B cell (primary cell): Measurements from ENCODE around the gene ZNF627. TPM values are rescaled to one million over a fixed set of nuclear protein-coding genes. Genes with fewer than 3 reads are reported as not detected.
A peak's percentile ranks its signal among the peaks of the same experiment; 100 is the strongest.

Experiments
- ATAC-seq: fragments of 200-7000 bp; cut with Tn5 transposase; one replicate; pipeline ENCODE4 v1.10.0; 2021; ENCODE audit warnings: low read depth, mild to moderate bottlenecking, moderate number of reproducible peaks, moderate library complexity
- CTCF ChIA-PET: fragments of 350-600 bp; sonication (Branson Sonifier 250); formaldehyde crosslinking; loops from one replicate; lab custom pipeline; 2021; ENCODE audit warnings: antibody characterized with exemption, inconsistent platforms; lab: Charles Lee
- POLR2A ChIA-PET: fragments of 350-600 bp; sonication (Branson Sonifier 250); formaldehyde crosslinking; loops from one replicate; lab custom pipeline; 2021; ENCODE audit warnings: antibody characterized with exemption; lab: Charles Lee
- DNase-seq: peaks from one replicate; pipeline ENCODE4 v3.0.0; 2013
- H2AFZ ChIP-seq: 2 replicates; pipeline ENCODE4 v1.6.1; 2012; ENCODE audit warnings: mild to moderate bottlenecking, low read depth, low read length; ENCODE audit not compliant: insufficient read depth, poor library complexity, severe bottlenecking
- H3K27ac ChIP-seq, 2 donors: 1 replicate in 1 of 2; 2 replicates in 1 of 2; pipeline ENCODE4 v1.5.1; 2012 to 2013; ENCODE audit warnings: low read length in 2 of 2, mild to moderate bottlenecking in 2 of 2, moderate library complexity in 1 of 2
- H3K27me3 ChIP-seq, 4 experiments: fragments of 200-600 bp in 1 of 4; sonication (generic) in 1 of 4; replicated peaks in 1 of 4; 1 replicate in 2 of 4; 2 replicates in 2 of 4; pipeline versions ENCODE4 v1.6.1 to v1.7.0; 2013 to 2016; ENCODE audit warnings: low read length in 3 of 4, mild to moderate bottlenecking in 2 of 4, mixed read lengths in 1 of 4, moderate library complexity in 1 of 4; ENCODE audit not compliant: insufficient read depth in 4 of 4, control insufficient read depth in 3 of 4; ENCODE audit errors: control extremely low read depth in 1 of 4
- H3K36me3 ChIP-seq, 2 experiments: replicated peaks in 1 of 2; 1 replicate in 1 of 2; 2 replicates in 1 of 2; pipeline versions ENCODE4 v1.6.1 to v1.7.1; 2013; ENCODE audit warnings: low read length in 1 of 2; ENCODE audit not compliant: insufficient read depth in 2 of 2, control insufficient read depth in 1 of 2; ENCODE audit errors: control extremely low read depth in 1 of 2, extremely low read depth in 1 of 2
- H3K4me1 ChIP-seq, 2 donors: fragments of 200-600 bp in 1 of 2; sonication (generic) in 1 of 2; 1 replicate in 1 of 2; 2 replicates in 1 of 2; pipeline versions ENCODE4 v1.5.1 to v1.6.1; 2013 to 2017; ENCODE audit warnings: low read length in 2 of 2; ENCODE audit not compliant: control insufficient read depth in 2 of 2, insufficient read depth in 2 of 2
- H3K4me2 ChIP-seq: replicated peaks from 2 replicates; pipeline ENCODE3; 2012; ENCODE audit warnings: mild to moderate bottlenecking, low read depth, low read length; ENCODE audit not compliant: poor library complexity, severe bottlenecking
- H3K4me3 ChIP-seq, 5 experiments: fragments of 200-600 bp in 1 of 5; sonication (generic) in 1 of 5; 1 replicate in 3 of 5; 2 replicates in 2 of 5; pipeline versions ENCODE4 v1.5.1 to v1.7.0; 2011 to 2016; ENCODE audit warnings: low read length in 4 of 5, mild to moderate bottlenecking in 4 of 5, low read depth in 2 of 5, control low read depth in 1 of 5, moderate library complexity in 1 of 5; ENCODE audit not compliant: insufficient read depth in 1 of 5; ENCODE audit errors: control extremely low read depth in 1 of 5, extremely low read depth in 1 of 5
- H3K79me2 ChIP-seq: fragments of 200-600 bp; sonication (generic); one replicate; pipeline ENCODE4 v1.6.0; 2016; ENCODE audit warnings: low read length; ENCODE audit not compliant: control insufficient read depth, insufficient read depth
- H3K9ac ChIP-seq: fragments of 200-600 bp; sonication (generic); 2 replicates; pipeline ENCODE4 v1.6.1; 2017; ENCODE audit warnings: mild to moderate bottlenecking, low read length, moderate library complexity
- H3K9me3 ChIP-seq, 3 donors: one replicate each; pipeline versions ENCODE4 v1.6.1 to v1.7.1; 2013; ENCODE audit warnings: low read length in 2 of 3; ENCODE audit not compliant: control insufficient read depth in 2 of 3, insufficient read depth in 1 of 3; ENCODE audit errors: control extremely low read depth in 1 of 3
- H4K20me1 ChIP-seq: 2 replicates; pipeline ENCODE4 v1.6.0; 2012; ENCODE audit warnings: mild to moderate bottlenecking, low read length; ENCODE audit not compliant: insufficient read depth, control insufficient read depth, poor library complexity, severe bottlenecking
- H3K27ac Mint-ChIP-seq: one replicate; pipeline ENCODE4 v1.8.0; 2021; ENCODE audit warnings: mixed read lengths
- H3K27me3 Mint-ChIP-seq: one replicate; pipeline ENCODE4 v1.8.0; 2021; ENCODE audit warnings: mixed read lengths
- H3K4me1 Mint-ChIP-seq: one replicate; pipeline ENCODE4 v1.8.0; 2021; ENCODE audit warnings: mixed read lengths
- H3K4me3 Mint-ChIP-seq: one replicate; pipeline ENCODE4 v1.8.0; 2021; ENCODE audit warnings: mixed read lengths
- H3K9me3 Mint-ChIP-seq: one replicate; pipeline ENCODE4 v1.8.0; 2022; ENCODE audit warnings: mixed read lengths; ENCODE audit not compliant: insufficient read depth
- CTCF ChIP-seq: fragments of 200-600 bp; IDR thresholded peaks from one replicate; pipeline ENCODE4 v1.8.0; 2022; ENCODE audit warnings: antibody characterized with exemption, mild to moderate bottlenecking
- EZH2 ChIP-seq: IDR thresholded peaks from 2 replicates; pipeline ENCODE4 v1.6.1; 2012; ENCODE audit warnings: borderline replicate concordance, low read depth, mild to moderate bottlenecking, moderate library complexity, low read length; ENCODE audit not compliant: insufficient read depth, poor library complexity, severe bottlenecking
- WGBS: methylation state at CpG from one replicate; pipeline ENCODE4 v1.1.5; 2013; ENCODE audit warnings: missing lambda C conversion rate; ENCODE audit not compliant: insufficient coverage; 5-methylcytosine and 5-hydroxymethylcytosine counted together
- intact Hi-C: fragments of 100-400 bp; cut with micrococcal nuclease; formaldehyde crosslinking; loops from one replicate; pipeline ENCODE4 v1.10.0; 2022
- polyA minus RNA-seq: library from RNA; depleted of rRNA, polyadenylated mRNA; stranded (reverse); fragments of >200 nt; gene quantifications from 2 replicates; pipeline ENCODE4 v1.2.3, GENCODE V29; 2012
- polyA plus RNA-seq: library from polyadenylated mRNA; depleted of rRNA; stranded (reverse); fragments of >200 nt; gene quantifications from 2 replicates; pipeline ENCODE4 v1.2.3, GENCODE V29; 2012
- total RNA-seq, 2 donors: library from RNA; stranded (reverse); fragments of 120-200 nt in 1 of 2; gene quantifications; 1 replicate in 1 of 2; 2 replicates in 1 of 2; pipeline versions ENCODE4 v1.2.3 to v1.2.4, GENCODE V29; 2013 to 2022

The ZNF627 gene
- total RNA-seq, result 24.7 and 26.2 TPM in 2 replicates
- 21.4 TPM for total RNA-seq (2013)
- polyA plus RNA-seq, result 8.8 and 9.6 TPM in 2 replicates
- polyA minus RNA-seq, result 7.6 and 7.9 TPM in 2 replicates

GRCh38 chr19:11597202-11598102, at the start of gene ZNF627:
Gene ZNF627 (plus strand): TSS chr19:11597483. CDS start chr19:11597628, 145 bp downstream.
- Mint-ChIP-seq H3K4me3 (peak within 1 kb of the TSS; percentile 96), H3K4me1 (peaks cover 34% of the 10 kb centered on the region), H3K9me3 (no peaks in the 10 kb centered on the region), H3K27me3 (no peaks in the 10 kb centered on the region), H3K27ac (peak within 1 kb of the TSS; percentile 94)
- Histone ChIP-seq H3K9me3 (no peaks in the 10 kb centered on the region), H3K4me1 (peaks cover 14 to 27% of the 10 kb centered on the region in 2 donors), H3K27me3 (no peaks in the 10 kb centered on the region), H3K4me3 (peak within 1 kb of the TSS; percentile 59 to 95 (median 85)), H3K4me2 (peak within 1 kb of the TSS; percentile 86), H2AFZ (peak within 1 kb of the TSS; percentile 88), H3K36me3 (no peaks in the 10 kb centered on the region), H3K27ac (peak within 1 kb of the TSS; percentile 87 to 88), H3K79me2 (peaks cover 43% of the 10 kb centered on the region), H3K9ac (peak within 1 kb of the TSS; percentile 77), H4K20me1 (peaks cover 4% of the 10 kb centered on the region)
- peak; percentile 98 for DNase-seq
- CTCF ChIA-PET, result no interaction called here
- TF ChIP-seq CTCF, result no peak
- no peak for TF ChIP-seq EZH2
- WGBS, result under 1% methylated on average over 65 of the region's 67 CpGs
- POLR2A ChIA-PET, result interaction anchor here (0.6 to 1.1 kb wide), 7 partner anchors 11 to 761 kb away, joined by 3 to 9 read pairs (median 4); no protein-coding TSS in a partner anchor
- ATAC-seq, result peak; percentile 99
- intact Hi-C loops, result loop anchor here (1.0 to 2.0 kb wide), 4 partner anchors 29 to 169 kb away; partner anchors contain the start of genes ECSIT and ZNF441
